Left cardiac atrium (tissue), 4 donors: ENCODE measurements around the gene ACER1. TPM values are rescaled to one million over a fixed set of nuclear protein-coding genes. Genes with fewer than 3 reads are reported as not detected.

Experiments used
- ATAC-seq, 2 donors: fragments of 200-7000 bp; cut with Tn5 transposase; one replicate each; pipeline ENCODE4 v1.9.1; 2020; ENCODE audit warnings: mild to moderate bottlenecking in 2 of 2, moderate library complexity in 2 of 2
- DNase-seq: peaks from one replicate; pipeline ENCODE4 v3.0.0-alpha.2; 2020
- intact Hi-C, 2 donors: fragments of 100-400 bp; cut with DNase I; formaldehyde crosslinking; loops; one replicate each; pipeline versions ENCODE4 v1.14.1 to v1.15.1; 2022 to 2023
- total RNA-seq, 2 donors: library from RNA; stranded (reverse); fragmentation: NEBNext Ultra II Directional; extraction: Animal tissue kit (Norgen Biotek cat#: 25700); gene quantifications; one replicate each; pipeline ENCODE4 v1.2.1, GENCODE V29; 2021
- donor health status: DM: no; HTN: yes; CAD: no.
- donor health status: DM: no; HTN: yes; CAD: no; lungs with severe emphysema.
- donor health status: DM: yes; HTN: yes; CAD: no.
- donor health status: Dilated cardiomyopathy.

Gene ACER1
- total RNA-seq, 2 donors from 2014 or later = not detected

- ATAC-seq (no peak), DNase-seq (no peak)
- intact Hi-C loops = no loop called here
Observed at GRCh38 chr19:6258812-6259311, 74.5 kb downstream of the ACER1 start.

Other genes with a start within 250 kb of the ACER1 start
- 10 to 100 TPM; 10.5 to 11.5 TPM for gene RFX2, start 223.1 kb downstream of the ACER1 start, total RNA-seq
- not detected for gene ACSBG2, start 197.9 kb downstream of the ACER1 start, total RNA-seq
- gene MLLT1, start 53.6 kb downstream of the ACER1 start, total RNA-seq = 10 to 100 TPM; 40.1 to 51.4 TPM
- gene CLPP, start 27.9 kb upstream of the ACER1 start, total RNA-seq = 10 to 100 TPM; 65.7 to 71.7 TPM
- 100 to 1,000 TPM in 1 of 2 donors, 10 to 100 TPM in 1; 93.7 to 107 TPM for gene ALKBH7, start 39.2 kb upstream of the ACER1 start, total RNA-seq
- 1 to 10 TPM in 1 of 2 donors, under 1 TPM in 1; 0.92 to 1.1 TPM for gene PSPN, start 42.3 kb upstream of the ACER1 start, total RNA-seq
- 10 to 100 TPM; 29.6 to 33.0 TPM for gene GTF2F1, start 59.6 kb upstream of the ACER1 start, total RNA-seq
- gene KHSRP, start 91.2 kb upstream of the ACER1 start, total RNA-seq = 100 to 1,000 TPM in 1 of 2 donors, 10 to 100 TPM in 1; 99.3 to 135 TPM
- gene SLC25A41, start 100.2 kb upstream of the ACER1 start, total RNA-seq = under 1 TPM; 0.18 TPM
- gene SLC25A23, start 126.2 kb upstream of the ACER1 start, total RNA-seq = 10 to 100 TPM; 58.8 to 69.2 TPM
- not detected for gene CRB3, start 130.7 kb upstream of the ACER1 start, total RNA-seq
- 1 to 10 TPM; 1.1 to 1.9 TPM for gene DENND1C, start 148.2 kb upstream of the ACER1 start, total RNA-seq
- 1 to 10 TPM in 1 of 2 donors, under 1 TPM in 1; 0.94 to 4.2 TPM for gene TUBB4A, start 168.7 kb upstream of the ACER1 start, total RNA-seq
- gene TNFSF9, start 197.4 kb upstream of the ACER1 start, total RNA-seq = under 1 TPM; 0.29 to 0.71 TPM